GM21576 (cell line): Measurements from ENCODE around the gene POMZP3.
"Not testable (repeated sequence)": the region's sequence is repeated elsewhere in the genome, so short reads cannot be mapped to it uniquely, and the experiment has no call there.

Experiments used
- ATAC-seq: cut with Tn5 transposase; IDR thresholded peaks from one replicate; pipeline ENCODE4 v1.9.1; 2021; ENCODE audit warnings: mild to moderate bottlenecking, moderate library complexity; ENCODE audit not compliant: unreplicated experiment

The POMZP3 gene

GRCh38 chr7:76626989-76627642 lies at the start of gene POMZP3:
POMZP3 (minus strand) TSS chr7:76627279; CDS start chr7:76626064, 1,215 bp downstream.
- peak; percentile 75 for ATAC-seq

- not testable (repeated sequence) for ATAC-seq
These were observed 48.7 kb upstream of the POMZP3 start for GRCh38 chr7:76675783-76676182.

- not testable (repeated sequence) for ATAC-seq
These were observed 46.3 kb upstream of the POMZP3 start for GRCh38 chr7:76673346-76673745.

DNA sequence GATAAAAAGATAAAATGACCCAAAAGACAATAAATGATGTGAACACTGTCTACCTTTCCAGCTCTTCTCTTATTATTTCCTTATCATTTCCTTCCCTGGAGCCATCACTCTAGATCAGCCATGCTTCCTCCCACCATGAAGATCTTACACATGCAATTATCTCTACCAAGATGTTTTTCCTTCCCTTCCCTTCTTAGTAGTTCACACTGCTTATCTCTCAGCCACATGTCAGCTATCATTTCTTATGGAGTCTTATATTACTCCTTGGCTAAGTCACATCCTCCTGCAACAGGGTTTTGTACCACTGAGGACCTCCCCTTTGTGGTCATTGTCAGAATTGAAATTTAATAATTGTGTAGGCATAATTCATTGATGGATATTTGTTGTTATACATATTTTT lies 32.1 kb upstream of the POMZP3 start:
- ATAC-seq = not testable (repeated sequence)

DNA sequence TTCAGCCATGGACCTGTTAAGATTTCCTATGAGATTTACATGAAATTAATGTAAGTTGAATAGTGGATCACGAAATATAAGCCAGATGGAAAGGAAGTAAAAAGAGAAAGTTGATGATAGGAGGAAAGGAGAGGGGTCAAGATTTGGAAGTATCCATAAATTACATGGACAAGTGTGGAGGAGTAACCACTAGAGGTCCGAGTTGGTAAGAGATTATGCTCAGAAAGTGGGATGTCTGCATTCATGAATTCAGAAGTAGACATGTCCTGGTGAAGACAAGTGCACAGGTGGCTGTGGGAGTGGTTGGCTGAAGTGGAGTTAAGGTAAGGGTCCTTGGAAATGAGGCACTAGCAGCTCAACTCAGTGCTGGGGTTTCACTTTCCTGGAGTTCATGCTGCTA lies 29.3 kb upstream of the POMZP3 start:
- ATAC-seq = not testable (repeated sequence)

DNA sequence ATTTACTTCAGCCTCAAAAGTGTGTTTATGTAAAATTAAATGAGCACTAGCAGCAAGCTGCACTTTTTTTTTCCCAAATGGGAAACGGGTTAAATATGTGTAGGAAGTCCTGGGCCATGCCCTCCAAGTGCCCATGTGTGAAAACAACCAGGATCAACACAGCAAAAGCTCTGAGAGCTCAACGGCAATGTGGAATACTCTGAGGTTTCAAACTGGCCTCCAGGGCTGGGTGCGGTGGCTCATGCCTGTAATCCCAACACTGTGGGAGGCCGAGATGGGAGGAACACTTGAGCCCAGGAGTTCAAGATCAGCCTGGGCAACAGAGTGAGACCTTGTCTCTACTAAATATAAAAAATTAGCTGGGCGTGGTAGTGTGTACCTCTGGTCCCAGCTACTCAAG lies 15.5 kb upstream of the POMZP3 start:
- ATAC-seq = not testable (repeated sequence)

DNA sequence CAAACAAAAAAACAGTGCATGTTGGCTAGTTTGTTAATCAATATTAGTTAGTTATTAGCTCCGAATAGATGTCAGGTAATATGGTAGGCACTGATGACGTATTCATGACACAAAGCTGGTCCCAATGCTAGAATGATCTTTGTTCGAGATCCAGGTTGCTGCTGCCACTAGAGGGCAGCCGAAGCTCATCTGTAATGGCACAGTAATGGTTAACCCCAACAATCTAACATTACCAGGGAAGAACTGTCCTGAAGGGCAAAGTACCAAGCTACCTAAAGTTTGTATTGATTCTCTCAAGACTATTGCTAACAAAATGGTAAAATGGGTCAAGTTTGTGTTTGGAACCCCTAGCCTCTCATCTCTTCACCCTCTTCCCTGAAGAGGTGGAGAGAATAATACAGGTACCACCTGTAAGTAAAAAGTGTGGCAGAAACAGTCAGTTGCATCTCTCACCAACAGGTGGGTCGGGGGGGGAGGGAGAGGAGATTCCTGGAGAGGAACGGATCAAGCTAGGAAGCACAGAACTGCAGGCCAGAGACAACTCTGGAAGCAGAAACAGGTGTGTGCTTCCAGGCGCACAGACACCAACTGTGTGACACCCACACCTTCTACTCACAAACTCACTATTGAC lies 10.1 kb upstream of the POMZP3 start:
- peak; percentile 84 for ATAC-seq

DNA sequence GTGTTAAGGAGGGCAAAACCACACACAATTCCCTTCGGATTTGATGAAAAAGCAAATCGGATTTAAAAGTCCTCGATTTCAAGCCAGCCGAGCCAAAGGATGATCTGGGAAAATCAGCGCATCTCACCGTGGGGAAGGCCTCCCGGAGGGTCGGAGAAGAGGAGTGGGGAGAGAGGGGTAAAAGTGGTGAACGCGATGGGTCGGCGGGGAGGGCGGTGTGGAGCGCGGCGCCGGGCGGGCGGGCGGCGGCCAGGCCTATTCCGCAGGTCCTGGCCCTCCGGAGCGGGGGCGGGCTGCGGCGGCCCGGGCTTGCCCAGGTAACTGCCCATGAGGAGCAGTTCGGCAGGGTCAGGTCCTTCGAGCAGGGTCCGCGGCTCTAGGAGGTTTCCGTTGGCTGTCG lies 498 bp downstream of the POMZP3 start:
- ATAC-seq = peak; percentile 23

GRCh38 chr7:76619439-76620190 lies 7.5 kb downstream of the POMZP3 start:
- ATAC-seq = not testable (repeated sequence)

DNA sequence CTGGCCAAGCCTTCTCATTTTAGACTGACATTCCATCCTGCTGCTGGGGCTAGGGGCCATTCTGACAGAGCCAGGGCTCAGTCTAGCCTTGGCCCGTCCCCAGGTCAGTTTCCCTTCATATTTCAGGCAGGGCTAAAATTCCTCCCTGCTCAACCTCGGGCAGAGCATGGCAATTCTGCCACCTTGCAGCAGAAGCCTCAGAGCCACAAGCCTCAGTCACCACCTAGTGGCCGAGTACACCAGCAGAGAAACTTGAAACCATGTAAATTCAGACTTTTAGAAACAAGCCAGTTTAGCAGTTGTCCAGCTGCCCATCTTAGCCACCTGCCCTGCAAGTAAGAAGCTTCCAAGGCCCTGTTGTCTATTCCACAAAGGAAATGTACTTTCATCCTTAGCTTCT lies 13.3 kb downstream of the POMZP3 start:
- not testable (repeated sequence) for ATAC-seq

DNA sequence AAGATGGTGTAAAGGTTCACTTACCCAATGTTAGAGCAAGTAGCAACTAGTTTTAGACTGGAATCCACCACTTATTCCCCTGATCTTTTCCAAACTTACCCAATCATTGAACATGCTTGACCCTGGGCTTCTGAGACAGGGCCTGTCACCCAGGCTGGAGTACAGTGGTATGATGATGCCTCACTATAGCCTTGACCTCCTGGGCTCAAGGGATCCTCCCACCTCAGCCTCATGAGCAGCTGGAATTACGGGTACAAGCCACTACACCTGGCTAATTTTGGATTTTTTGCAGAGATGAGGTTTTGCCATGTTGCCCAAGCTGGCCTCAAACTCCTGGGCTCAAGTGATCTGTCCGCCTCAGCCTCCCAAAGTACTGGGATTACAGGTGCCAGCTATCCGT lies 14.8 kb downstream of the POMZP3 start:
- not testable (repeated sequence) for ATAC-seq

DNA sequence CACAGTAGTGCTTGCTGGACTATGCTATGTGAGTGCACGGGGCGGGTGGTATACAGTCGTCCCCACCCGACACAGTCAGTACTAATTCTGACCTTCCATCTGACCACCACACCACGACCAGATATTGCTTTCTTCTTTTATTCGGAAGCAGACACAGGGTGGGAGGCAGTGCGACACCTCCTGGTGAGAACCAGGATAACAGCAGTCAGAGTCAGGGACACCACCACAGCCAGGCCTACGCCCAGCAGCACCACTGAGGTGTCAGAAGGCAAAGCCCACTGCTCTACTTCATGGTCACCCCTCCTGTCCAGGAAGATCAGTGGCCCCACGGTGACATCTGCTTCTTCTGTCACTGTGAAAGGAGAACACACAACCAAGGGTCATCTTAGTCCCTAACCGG lies 17.2 kb downstream of the POMZP3 start:
- peak; percentile 36 for ATAC-seq

- ATAC-seq = not testable (repeated sequence)
These were observed 18.6 kb downstream of the POMZP3 start for GRCh38 chr7:76608469-76608868.

DNA sequence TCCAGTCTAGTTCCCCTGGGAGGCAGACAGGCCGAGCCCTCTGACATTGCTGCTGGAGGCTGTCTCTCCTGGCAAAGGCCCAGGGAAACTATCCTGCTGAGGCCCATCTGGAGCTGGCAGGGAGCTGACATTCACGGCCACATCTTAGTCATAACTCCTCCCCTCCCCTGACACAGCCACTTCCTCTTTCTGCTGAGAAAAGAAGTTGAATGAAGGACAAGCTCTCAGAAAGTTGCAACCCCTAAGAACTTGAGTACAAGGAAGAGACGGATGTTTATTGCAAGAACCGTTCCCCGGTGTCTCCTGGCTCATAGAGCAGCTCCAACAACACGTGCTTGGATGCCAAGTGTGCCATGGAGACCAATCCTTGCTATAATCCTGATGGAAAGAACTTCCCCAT lies 21.1 kb downstream of the POMZP3 start:
- ATAC-seq = peak; percentile 96

DNA sequence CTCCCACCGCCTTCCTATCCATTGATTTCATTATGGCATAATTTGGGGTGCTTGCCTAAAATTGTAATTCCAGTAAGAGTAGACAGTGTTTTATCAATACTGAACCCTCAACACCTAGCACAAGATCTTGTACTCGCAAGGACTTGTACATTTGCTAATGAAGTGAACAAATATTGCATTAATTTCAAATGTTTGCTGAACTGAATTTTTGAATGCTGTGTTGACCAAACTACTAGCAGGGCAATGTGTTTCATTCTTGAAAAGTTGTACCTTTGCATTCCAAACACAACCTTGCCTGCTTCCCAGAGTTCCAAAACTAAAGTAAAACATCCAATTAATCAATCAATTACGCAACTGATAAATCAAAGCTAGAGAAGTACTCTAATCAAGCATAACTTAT lies 26.4 kb downstream of the POMZP3 start:
- not testable (repeated sequence) for ATAC-seq

GRCh38 chr7:76600116-76600482 lies 27.0 kb downstream of the POMZP3 start:
- ATAC-seq = not testable (repeated sequence)

GRCh38 chr7:76598590-76599264 lies 28.4 kb downstream of the POMZP3 start:
- ATAC-seq = not testable (repeated sequence)

- ATAC-seq = not testable (repeated sequence)
These were observed 29.8 kb downstream of the POMZP3 start for GRCh38 chr7:76597288-76597687.

DNA sequence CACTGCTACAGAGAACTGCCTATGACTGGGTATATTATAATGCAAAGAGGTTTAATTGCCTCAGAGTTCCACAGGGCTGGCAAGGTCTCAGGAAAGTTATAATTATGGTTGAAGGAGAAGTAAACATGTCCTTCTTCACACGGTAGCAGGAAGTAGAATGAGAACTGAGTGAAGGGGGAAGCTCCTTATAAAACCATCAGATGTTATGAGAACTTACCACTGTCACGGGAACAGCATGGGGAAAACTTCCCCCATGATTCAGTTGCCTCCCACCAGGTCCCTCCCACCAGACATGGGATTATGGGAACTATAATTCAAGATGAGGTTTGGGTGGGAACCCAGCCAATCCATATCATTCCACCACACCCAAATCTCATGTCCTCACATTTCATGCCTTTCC lies 34.4 kb downstream of the POMZP3 start:
- not testable (repeated sequence) for ATAC-seq

DNA sequence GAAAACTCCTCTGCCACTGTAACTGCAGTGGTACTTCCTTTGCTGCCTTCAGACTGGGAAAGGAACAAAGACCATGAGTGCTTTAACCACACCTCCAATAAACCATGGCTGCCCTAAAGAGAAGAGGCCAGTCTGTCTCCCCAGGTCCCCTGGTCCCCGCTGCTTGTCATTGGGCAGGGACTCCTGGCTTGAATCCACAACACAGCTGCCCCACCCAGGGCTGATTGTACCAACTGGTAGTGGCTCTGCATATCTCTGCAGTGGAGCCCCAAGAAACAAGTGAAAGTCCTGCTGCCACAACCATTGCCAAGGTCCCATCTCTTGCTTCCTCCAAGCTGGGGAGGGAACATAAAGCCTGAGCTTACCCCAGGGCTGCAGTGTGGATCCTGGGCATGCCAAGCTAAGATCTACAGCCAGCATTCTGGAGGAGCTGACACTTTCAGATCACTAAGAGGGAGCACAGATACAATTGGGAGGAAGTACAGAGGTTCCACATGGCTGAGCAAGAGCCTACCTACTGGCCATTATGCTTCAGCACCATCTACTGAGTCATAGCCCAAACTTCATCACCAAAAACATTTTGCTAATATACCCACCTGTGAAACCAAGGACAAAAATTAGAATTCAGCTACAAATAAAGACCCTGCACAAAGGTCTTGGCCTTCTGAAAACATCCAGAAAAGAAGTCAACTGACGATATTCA lies 35.3 kb downstream of the POMZP3 start:
- ATAC-seq = peak; percentile 73

- not testable (repeated sequence) for ATAC-seq
These were observed 36.0 kb downstream of the POMZP3 start for GRCh38 chr7:76591033-76591432.
